H1 (cell line): Measurements from ENCODE around the gene LYZ. TPM values are rescaled to one million over a fixed set of nuclear protein-coding genes. Genes with fewer than 3 reads are reported as not detected.

Experiments
- FOSL1 ChIP-seq: IDR thresholded peaks from 2 replicates; pipeline ENCODE4 v1.6.1; 2011; ENCODE audit warnings: mild to moderate bottlenecking, low read depth, low read length, moderate library complexity; ENCODE audit not compliant: insufficient read depth
- SP4 ChIP-seq: IDR thresholded peaks from 2 replicates; pipeline ENCODE4 v1.6.1; 2012; ENCODE audit warnings: low read length, inconsistent platforms
- polyA plus RNA-seq, 7 experiments: library from polyadenylated mRNA; depleted of rRNA in 3 of 7; stranded (reverse) in 5 of 7; unstranded in 2 of 7; fragments of >200 nt in 5 of 7; fragments of 200-250 nt in 2 of 7; gene quantifications; 1 replicate in 5 of 7; 2 replicates in 1 of 7; 4 replicates in 1 of 7; pipeline versions ENCODE4 v1.2.1 to v1.2.3, GENCODE V29; 2011 to 2013; ENCODE audit warnings: missing spikeins in 2 of 7, mixed read lengths in 2 of 7
- total RNA-seq: library from RNA; stranded (reverse); fragmentation: NEBNext Ultra II Directional; extraction: Animal tissue kit (Norgen Biotek cat#: 25700); gene quantifications from 2 replicates; pipeline ENCODE4 v1.2.1, GENCODE V29; 2021
- TF ChIP-seq, protein P1 (sequence below): fragments of 300-600 bp; sonication (generic); IDR thresholded peaks from 2 replicates; pipeline ENCODE4 v1.7.1; 2012; ENCODE audit warnings: low read length, moderate library complexity, mild to moderate bottlenecking, inconsistent platforms; ENCODE audit not compliant: insufficient replicate concordance

Gene LYZ
- total and polyA plus RNA-seq, 2 of the 8 experiments (the other 6 are each of a cell fraction or from before 2014, with no cell fraction given) = not detected

DNA sequence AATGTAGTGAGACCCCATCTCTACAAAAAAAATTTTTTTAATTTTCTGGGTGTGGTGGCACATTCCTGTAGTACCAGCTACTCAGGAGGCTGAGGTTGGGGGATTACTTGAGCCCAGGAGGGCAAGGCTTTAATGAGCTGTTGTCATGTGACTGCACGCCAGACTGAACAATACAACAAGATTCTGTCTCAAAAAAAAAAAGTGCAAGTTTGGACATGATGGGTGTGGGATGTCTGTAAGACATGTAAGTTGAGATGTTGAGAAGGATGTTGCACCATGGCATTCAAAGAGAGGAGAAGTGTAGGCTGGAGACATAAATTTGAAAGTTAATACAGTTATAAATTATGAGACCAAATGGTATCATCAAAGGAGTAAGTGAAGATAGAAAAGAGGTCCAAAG is 34.9 kb downstream of the LYZ start (continued):
- TF ChIP-seq FOSL1 (no peak), SP4 (no peak)
- TF ChIP-seq, protein P1, sequence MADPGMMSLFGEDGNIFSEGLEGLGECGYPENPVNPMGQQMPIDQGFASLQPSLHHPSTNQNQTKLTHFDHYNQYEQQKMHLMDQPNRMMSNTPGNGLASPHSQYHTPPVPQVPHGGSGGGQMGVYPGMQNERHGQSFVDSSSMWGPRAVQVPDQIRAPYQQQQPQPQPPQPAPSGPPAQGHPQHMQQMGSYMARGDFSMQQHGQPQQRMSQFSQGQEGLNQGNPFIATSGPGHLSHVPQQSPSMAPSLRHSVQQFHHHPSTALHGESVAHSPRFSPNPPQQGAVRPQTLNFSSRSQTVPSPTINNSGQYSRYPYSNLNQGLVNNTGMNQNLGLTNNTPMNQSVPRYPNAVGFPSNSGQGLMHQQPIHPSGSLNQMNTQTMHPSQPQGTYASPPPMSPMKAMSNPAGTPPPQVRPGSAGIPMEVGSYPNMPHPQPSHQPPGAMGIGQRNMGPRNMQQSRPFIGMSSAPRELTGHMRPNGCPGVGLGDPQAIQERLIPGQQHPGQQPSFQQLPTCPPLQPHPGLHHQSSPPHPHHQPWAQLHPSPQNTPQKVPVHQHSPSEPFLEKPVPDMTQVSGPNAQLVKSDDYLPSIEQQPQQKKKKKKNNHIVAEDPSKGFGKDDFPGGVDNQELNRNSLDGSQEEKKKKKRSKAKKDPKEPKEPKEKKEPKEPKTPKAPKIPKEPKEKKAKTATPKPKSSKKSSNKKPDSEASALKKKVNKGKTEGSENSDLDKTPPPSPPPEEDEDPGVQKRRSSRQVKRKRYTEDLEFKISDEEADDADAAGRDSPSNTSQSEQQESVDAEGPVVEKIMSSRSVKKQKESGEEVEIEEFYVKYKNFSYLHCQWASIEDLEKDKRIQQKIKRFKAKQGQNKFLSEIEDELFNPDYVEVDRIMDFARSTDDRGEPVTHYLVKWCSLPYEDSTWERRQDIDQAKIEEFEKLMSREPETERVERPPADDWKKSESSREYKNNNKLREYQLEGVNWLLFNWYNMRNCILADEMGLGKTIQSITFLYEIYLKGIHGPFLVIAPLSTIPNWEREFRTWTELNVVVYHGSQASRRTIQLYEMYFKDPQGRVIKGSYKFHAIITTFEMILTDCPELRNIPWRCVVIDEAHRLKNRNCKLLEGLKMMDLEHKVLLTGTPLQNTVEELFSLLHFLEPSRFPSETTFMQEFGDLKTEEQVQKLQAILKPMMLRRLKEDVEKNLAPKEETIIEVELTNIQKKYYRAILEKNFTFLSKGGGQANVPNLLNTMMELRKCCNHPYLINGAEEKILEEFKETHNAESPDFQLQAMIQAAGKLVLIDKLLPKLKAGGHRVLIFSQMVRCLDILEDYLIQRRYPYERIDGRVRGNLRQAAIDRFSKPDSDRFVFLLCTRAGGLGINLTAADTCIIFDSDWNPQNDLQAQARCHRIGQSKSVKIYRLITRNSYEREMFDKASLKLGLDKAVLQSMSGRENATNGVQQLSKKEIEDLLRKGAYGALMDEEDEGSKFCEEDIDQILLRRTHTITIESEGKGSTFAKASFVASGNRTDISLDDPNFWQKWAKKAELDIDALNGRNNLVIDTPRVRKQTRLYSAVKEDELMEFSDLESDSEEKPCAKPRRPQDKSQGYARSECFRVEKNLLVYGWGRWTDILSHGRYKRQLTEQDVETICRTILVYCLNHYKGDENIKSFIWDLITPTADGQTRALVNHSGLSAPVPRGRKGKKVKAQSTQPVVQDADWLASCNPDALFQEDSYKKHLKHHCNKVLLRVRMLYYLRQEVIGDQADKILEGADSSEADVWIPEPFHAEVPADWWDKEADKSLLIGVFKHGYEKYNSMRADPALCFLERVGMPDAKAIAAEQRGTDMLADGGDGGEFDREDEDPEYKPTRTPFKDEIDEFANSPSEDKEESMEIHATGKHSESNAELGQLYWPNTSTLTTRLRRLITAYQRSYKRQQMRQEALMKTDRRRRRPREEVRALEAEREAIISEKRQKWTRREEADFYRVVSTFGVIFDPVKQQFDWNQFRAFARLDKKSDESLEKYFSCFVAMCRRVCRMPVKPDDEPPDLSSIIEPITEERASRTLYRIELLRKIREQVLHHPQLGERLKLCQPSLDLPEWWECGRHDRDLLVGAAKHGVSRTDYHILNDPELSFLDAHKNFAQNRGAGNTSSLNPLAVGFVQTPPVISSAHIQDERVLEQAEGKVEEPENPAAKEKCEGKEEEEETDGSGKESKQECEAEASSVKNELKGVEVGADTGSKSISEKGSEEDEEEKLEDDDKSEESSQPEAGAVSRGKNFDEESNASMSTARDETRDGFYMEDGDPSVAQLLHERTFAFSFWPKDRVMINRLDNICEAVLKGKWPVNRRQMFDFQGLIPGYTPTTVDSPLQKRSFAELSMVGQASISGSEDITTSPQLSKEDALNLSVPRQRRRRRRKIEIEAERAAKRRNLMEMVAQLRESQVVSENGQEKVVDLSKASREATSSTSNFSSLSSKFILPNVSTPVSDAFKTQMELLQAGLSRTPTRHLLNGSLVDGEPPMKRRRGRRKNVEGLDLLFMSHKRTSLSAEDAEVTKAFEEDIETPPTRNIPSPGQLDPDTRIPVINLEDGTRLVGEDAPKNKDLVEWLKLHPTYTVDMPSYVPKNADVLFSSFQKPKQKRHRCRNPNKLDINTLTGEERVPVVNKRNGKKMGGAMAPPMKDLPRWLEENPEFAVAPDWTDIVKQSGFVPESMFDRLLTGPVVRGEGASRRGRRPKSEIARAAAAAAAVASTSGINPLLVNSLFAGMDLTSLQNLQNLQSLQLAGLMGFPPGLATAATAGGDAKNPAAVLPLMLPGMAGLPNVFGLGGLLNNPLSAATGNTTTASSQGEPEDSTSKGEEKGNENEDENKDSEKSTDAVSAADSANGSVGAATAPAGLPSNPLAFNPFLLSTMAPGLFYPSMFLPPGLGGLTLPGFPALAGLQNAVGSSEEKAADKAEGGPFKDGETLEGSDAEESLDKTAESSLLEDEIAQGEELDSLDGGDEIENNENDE = no peak
